Suprapubic skin (tissue), 4 donors: ENCODE data around the gene IL32. TPM values are rescaled to one million over a fixed set of nuclear protein-coding genes. Genes with fewer than 3 reads are reported as not detected.
A peak's percentile ranks its signal among the peaks of the same experiment; 100 is the strongest.

Source experiments
- DNase-seq, 2 donors: peaks; one replicate each; pipeline ENCODE4 v3.0.0-alpha.2; 2019; ENCODE audit warnings: low spot score in 2 of 2
- H3K27ac ChIP-seq: fragments of 200-600 bp; sonication (generic); one replicate; pipeline ENCODE4 v1.5.1; 2019
- H3K27me3 ChIP-seq: fragments of 200-600 bp; sonication (generic); one replicate; pipeline ENCODE4 v1.5.1; 2019
- H3K36me3 ChIP-seq: fragments of 200-600 bp; sonication (generic); one replicate; pipeline ENCODE4 v1.5.1; 2019
- H3K4me1 ChIP-seq: fragments of 200-600 bp; sonication (generic); one replicate; pipeline ENCODE4 v1.5.1; 2019
- H3K4me3 ChIP-seq: fragments of 200-600 bp; sonication (generic); one replicate; pipeline ENCODE4 v1.5.1; 2019; ENCODE audit warnings: mild to moderate bottlenecking
- H3K9me3 ChIP-seq: fragments of 200-600 bp; sonication (generic); one replicate; pipeline ENCODE4 v1.5.1; 2019
- CTCF ChIP-seq, 2 donors: fragments of 200-600 bp in 1 of 2; fragments of 450-650 bp in 1 of 2; sonication (generic) in 1 of 2; IDR thresholded peaks; one replicate each; pipeline ENCODE4 v1.5.1; 2016 to 2019; ENCODE audit warnings: antibody characterized with exemption in 2 of 2, mild to moderate bottlenecking in 1 of 2, moderate library complexity in 1 of 2
- EP300 ChIP-seq: sonication (generic); formaldehyde crosslinking; IDR thresholded peaks from one replicate; pipeline ENCODE4 v1.6.1; 2017; ENCODE audit warnings: antibody characterized with exemption
- POLR2A ChIP-seq, 2 donors: fragments of 450-650 bp; IDR thresholded peaks; one replicate each; pipeline ENCODE4 v1.6.1; 2017; ENCODE audit warnings: antibody characterized with exemption in 2 of 2, mild to moderate bottlenecking in 2 of 2, moderate library complexity in 2 of 2
- POLR2AphosphoS5 ChIP-seq, 3 donors: sonication (generic); formaldehyde crosslinking; IDR thresholded peaks; one replicate each; pipeline ENCODE4 v1.6.1; 2017; ENCODE audit warnings: antibody characterized with exemption in 3 of 3
- WGBS: methylation state at CpG from one replicate; pipeline ENCODE4 v1.1.5; 2018; 5-methylcytosine and 5-hydroxymethylcytosine counted together
- total RNA-seq, 4 donors: library from RNA; depleted of rRNA; stranded (reverse); fragments of >200 nt; gene quantifications; one replicate each; pipeline ENCODE4 v1.1.0, GENCODE V29; 2016

The IL32 gene
- total RNA-seq, 4 donors from 2014 or later = 2.6 to 11.9 (median 6.1) TPM

GRCh38 chr16:3099732-3100499 is 34.5 kb downstream of the IL32 start:
- Histone ChIP-seq H3K9me3 (no peaks in the 10 kb centered on the region), H3K27me3 (no peaks in the 10 kb centered on the region), H3K27ac (no peak overlapping the region), H3K36me3 (no peaks in the 10 kb centered on the region), H3K4me1 (peaks cover 20% of the 10 kb centered on the region), H3K4me3 (peak overlapping the region; percentile 21)
- WGBS = 4% methylated on average over 39 of the region's 39 CpGs
- peak; percentile 95 to 96 for DNase-seq
- no peak for TF ChIP-seq CTCF (IDR thresholded peaks at IDR 0.05)
- no peak for TF ChIP-seq POLR2AphosphoS5 (IDR thresholded peaks at IDR 0.05)
- no peak for TF ChIP-seq EP300
- no peak for TF ChIP-seq POLR2A (IDR thresholded peaks at IDR 0.05)

- H3K27me3 ChIP-seq = no peaks in the 10 kb centered on the region
- TF ChIP-seq POLR2A (IDR thresholded peaks at IDR 0.05) (no peak), CTCF (IDR thresholded peaks at IDR 0.05) (peak in 1 of 2 donors; percentile 30), EP300 (no peak), POLR2AphosphoS5 (IDR thresholded peaks at IDR 0.05) (no peak)
- peaks cover 18% of the 10 kb centered on the region for H3K4me1 ChIP-seq
- H3K36me3 ChIP-seq = no peaks in the 10 kb centered on the region
- 56% methylated on average over 29 of the region's 29 CpGs for WGBS
- no peak overlapping the region for H3K4me3 ChIP-seq
- peak overlapping the region; percentile 48 for H3K27ac ChIP-seq
- H3K9me3 ChIP-seq = no peaks in the 10 kb centered on the region
- DNase-seq = no peak
Observed at GRCh38 chr16:3101018-3101840, 35.8 kb downstream of the IL32 start.

- peak overlapping the region; percentile 48 for H3K27ac ChIP-seq
- WGBS = 65% methylated on average over 27 of the region's 27 CpGs
Observed at GRCh38 chr16:3101841-3102470, 36.5 kb downstream of the IL32 start.

GRCh38 chr16:3106205-3106928 is 40.9 kb downstream of the IL32 start:
- Histone ChIP-seq H3K27me3 (no peaks in the 10 kb centered on the region), H3K36me3 (no peaks in the 10 kb centered on the region), H3K9me3 (no peaks in the 10 kb centered on the region), H3K4me3 (peak overlapping the region; percentile 73), H3K27ac (peak overlapping the region; percentile 85), H3K4me1 (peaks cover 8% of the 10 kb centered on the region)
- peak; percentile 89 to 95 for DNase-seq
- WGBS = under 1% methylated on average over 19 of the region's 74 CpGs
- no peak for TF ChIP-seq CTCF (IDR thresholded peaks at IDR 0.05)
- no peak for TF ChIP-seq EP300
- no peak for TF ChIP-seq POLR2A (IDR thresholded peaks at IDR 0.05)
- TF ChIP-seq POLR2AphosphoS5 (IDR thresholded peaks at IDR 0.05) = peak in 2 of 3 donors; percentile 32 to 58

More at GRCh38 chr16:3101841-3102470, 36.5 kb downstream of the IL32 start:
- no peaks in the 10 kb centered on the region for H3K27me3 ChIP-seq
- H3K4me3 ChIP-seq = no peak overlapping the region
- H3K9me3 ChIP-seq = no peaks in the 10 kb centered on the region
- H3K4me1 ChIP-seq = peaks cover 21% of the 10 kb centered on the region
- no peak for TF ChIP-seq EP300
- no peak for TF ChIP-seq POLR2A (IDR thresholded peaks at IDR 0.05)
- no peak for TF ChIP-seq CTCF (IDR thresholded peaks at IDR 0.05)
- no peak for TF ChIP-seq POLR2AphosphoS5 (IDR thresholded peaks at IDR 0.05)
- no peaks in the 10 kb centered on the region for H3K36me3 ChIP-seq
- no peak for DNase-seq
